PC-3 (cell line): Measurements from ENCODE around the gene TNIP3.

ENCODE experiments used
- EZH2 ChIP-seq: fragments of 300-600 bp; sonication (generic); IDR thresholded peaks from one replicate; pipeline ENCODE4 v1.6.1; 2017; ENCODE audit warnings: antibody characterized with exemption, mild to moderate bottlenecking, low read length; ENCODE audit not compliant: unreplicated experiment
- EZH2phosphoT487 ChIP-seq: fragments of 300-600 bp; sonication (generic); IDR thresholded peaks from 2 replicates; pipeline ENCODE4 v1.6.1; 2018; ENCODE audit warnings: mild to moderate bottlenecking, antibody characterized with exemption, low read length, borderline replicate concordance
- TF ChIP-seq, protein P1 (sequence below): fragments of 300-600 bp; sonication (generic); conservative IDR thresholded peaks from 2 replicates; pipeline ENCODE4 v1.5.1; 2017; ENCODE audit warnings: antibody characterized with exemption, low read depth, mild to moderate bottlenecking, low read length

DNA sequence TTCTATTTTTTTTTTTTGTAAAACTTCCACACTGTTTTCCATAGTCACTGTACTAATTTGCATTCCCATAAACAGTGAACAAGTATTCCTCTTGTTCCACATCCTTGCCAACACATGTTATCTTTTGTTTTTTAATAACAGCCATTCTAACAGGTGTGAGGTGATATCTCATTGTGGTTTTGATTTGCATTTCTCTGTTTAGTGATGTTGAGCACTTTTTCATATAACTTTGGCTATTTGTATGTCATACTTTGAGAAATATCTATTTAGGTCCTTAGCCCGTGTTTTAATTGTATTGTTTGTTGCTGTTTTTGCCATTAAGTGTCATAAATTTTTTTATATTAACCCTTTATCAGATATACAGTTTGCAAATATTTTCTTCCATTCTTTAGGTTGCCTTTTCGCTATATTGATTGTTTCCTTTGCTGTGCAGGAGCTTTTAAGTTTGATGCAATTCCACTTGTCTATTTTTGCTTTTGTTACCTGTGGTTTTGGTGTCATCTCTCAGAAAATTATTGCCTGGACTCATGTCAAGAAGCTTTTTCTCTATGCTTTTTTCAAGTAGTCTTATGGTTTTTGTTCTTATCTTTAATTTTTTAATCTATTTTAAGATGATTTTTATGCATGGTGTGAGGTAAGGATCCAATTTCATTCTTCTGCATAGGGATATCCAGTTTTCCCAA is 63.9 kb downstream of the TNIP3 start:
- TF ChIP-seq, protein P1, sequence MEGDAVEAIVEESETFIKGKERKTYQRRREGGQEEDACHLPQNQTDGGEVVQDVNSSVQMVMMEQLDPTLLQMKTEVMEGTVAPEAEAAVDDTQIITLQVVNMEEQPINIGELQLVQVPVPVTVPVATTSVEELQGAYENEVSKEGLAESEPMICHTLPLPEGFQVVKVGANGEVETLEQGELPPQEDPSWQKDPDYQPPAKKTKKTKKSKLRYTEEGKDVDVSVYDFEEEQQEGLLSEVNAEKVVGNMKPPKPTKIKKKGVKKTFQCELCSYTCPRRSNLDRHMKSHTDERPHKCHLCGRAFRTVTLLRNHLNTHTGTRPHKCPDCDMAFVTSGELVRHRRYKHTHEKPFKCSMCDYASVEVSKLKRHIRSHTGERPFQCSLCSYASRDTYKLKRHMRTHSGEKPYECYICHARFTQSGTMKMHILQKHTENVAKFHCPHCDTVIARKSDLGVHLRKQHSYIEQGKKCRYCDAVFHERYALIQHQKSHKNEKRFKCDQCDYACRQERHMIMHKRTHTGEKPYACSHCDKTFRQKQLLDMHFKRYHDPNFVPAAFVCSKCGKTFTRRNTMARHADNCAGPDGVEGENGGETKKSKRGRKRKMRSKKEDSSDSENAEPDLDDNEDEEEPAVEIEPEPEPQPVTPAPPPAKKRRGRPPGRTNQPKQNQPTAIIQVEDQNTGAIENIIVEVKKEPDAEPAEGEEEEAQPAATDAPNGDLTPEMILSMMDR = no peak
- TF ChIP-seq EZH2phosphoT487 (no peak), EZH2 (no peak)
